ENCODE results near the gene MAEA. TPM values are rescaled to one million over a fixed set of nuclear protein-coding genes. Genes with fewer than 3 reads are reported as not detected.
A peak's percentile ranks its signal among the peaks of the same experiment; 100 is the strongest.

MAEA gene
- total RNA-seq, 2 experiments from 2014 or later: 63.9 to 70.0 TPM

DNA sequence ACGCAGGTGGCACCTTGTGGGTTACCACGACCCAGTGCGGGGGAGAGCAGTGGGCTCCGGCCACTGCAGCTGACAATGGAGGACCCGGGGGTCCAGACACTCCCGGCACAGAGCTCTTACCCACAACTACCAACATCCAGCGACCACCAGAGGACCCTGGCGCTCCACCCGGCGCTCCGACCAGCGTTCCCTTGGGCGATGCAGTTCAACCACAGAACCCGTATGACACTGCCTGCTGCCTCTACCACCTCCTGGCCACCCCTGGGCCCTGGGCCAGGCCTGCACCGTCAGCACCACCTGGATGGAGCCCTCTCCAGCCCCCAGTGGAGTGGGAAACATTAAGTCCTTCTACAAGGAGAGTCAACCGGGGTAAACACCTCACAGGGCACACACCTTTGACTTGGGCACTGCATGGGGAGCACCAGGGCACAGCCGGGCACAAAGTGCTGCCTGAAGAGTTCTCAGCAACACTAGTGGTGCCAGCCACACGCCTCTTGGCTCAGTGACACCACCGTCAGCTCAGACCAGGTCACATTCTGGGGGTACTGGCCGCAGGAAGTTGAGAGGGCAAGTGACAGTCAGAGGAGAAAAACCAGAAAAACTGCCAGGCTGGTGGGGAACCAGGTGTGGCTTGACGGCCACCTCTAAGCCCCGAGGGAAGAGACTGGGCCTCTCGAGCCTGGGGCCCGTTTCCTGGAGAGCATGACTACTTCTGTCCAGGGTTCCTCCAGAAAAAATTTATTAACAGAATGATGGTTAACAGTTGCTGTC lies 43.4 kb upstream of the MAEA start:
- Mint-ChIP-seq H3K4me3 (peak overlapping the region; percentile 83), H3K27me3 (no peaks in the 10 kb centered on the region), H3K27ac (peak overlapping the region; percentile 90), H3K9me3 (ENCODE audit: low read depth) (no peaks in the 10 kb centered on the region), H3K4me1 (peaks cover 54% of the 10 kb centered on the region), H3K36me3 (peaks cover 20% of the 10 kb centered on the region)
- no peak for DNase-seq
- CTCF ChIA-PET: interaction anchor here (0.9 to 6.3 kb wide), 8 partner anchors 12 to 116 kb away, joined by 3 to 58 read pairs (median 4); no protein-coding TSS in a partner anchor
- no peak for ATAC-seq

DNA sequence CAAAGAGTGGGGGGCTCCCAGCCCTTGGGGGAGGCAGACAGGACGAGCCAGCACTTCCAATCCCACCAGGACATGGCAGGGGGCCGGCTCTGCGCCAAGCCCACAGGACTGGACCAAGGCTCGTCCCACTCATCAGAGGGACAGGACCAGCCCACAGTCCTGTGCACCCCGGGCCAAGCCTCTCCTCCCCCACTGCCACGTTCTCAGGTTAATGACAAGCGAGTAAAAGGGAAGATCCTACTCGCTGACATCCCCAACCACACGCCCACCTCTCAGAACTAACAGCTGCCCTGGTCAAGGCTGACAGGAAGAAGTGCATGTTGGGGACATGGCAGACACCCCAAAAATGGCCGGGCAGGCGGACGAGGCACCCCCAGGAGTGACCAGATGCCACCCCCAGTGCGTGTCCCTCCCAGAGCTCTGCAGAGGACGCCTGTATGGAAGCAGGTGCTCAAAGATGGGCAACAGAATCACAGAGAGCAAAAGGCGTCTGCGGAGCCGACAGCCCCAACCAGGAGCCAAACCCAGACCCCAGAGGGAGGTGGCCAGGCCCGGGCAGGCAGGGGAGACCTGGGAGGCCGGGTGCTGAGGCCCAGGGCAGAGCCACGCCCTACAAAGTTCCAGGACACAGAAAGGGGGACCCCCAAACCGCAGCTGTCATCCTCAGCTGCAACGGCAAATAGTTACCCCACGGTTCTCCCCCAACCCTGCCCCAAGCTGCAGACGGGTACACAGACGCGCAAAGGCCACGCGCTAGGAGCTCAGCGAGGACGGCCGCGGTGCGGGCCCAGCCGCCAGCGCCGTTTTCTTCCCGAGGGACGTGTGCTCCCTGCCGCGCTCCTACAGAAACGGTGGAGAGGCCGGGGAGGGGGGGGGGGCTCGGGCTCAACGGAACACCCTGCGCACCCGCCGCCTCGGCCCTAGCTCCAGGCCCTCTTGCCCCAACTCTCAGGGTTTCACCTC lies 42.5 kb upstream of the MAEA start:
- ATAC-seq (no peak), DNase-seq (peak; percentile 60)
- CTCF ChIA-PET: interaction anchor here (0.8 to 6.3 kb wide), 12 partner anchors 13 to 237 kb away, joined by 3 to 58 read pairs (median 4); partner anchors contain the start of gene UVSSA
- peaks cover 3% of the 10 kb centered on the region for H3K9me3 Mint-ChIP-seq (ENCODE audit: low read depth)
- H3K36me3 Mint-ChIP-seq: peaks cover 27% of the 10 kb centered on the region
- H3K4me1 Mint-ChIP-seq: peaks cover 60% of the 10 kb centered on the region
- no peaks in the 10 kb centered on the region for H3K27me3 Mint-ChIP-seq
- H3K27ac Mint-ChIP-seq: peak overlapping the region; percentile 90
- H3K4me3 Mint-ChIP-seq: peak overlapping the region; percentile 83

DNA sequence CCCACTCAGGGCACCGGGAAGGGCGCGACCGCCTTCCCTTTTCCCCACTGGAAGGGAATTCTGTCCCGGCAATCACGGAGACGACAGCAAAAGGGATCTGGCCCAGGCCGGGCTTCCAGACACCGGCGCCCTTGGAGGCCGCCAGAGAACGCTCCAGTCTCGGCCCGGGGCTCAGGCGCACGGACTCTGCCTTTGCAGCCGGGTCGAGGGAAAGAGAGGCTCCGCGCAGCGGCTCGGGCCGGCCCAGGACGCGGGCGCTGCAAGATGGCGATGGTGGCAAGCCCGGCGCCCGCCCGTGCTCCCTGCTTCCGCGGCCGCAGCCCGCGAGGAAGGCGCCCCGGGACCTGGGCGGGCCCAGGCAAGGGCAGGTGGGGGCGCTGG lies 41.8 kb upstream of the MAEA start:
- peak; percentile 38 for ATAC-seq
- Mint-ChIP-seq H3K9me3 (ENCODE audit: low read depth) (peaks cover 7% of the 10 kb centered on the region), H3K36me3 (peaks cover 32% of the 10 kb centered on the region), H3K27ac (peak overlapping the region; percentile 90), H3K27me3 (no peaks in the 10 kb centered on the region), H3K4me3 (peak overlapping the region; percentile 83), H3K4me1 (peaks cover 62% of the 10 kb centered on the region)
- CTCF ChIA-PET: interaction anchor here (0.9 to 6.3 kb wide), 9 partner anchors 14 to 238 kb away, joined by 3 to 58 read pairs (median 4); partner anchors contain the start of gene UVSSA
- no peak for DNase-seq

DNA sequence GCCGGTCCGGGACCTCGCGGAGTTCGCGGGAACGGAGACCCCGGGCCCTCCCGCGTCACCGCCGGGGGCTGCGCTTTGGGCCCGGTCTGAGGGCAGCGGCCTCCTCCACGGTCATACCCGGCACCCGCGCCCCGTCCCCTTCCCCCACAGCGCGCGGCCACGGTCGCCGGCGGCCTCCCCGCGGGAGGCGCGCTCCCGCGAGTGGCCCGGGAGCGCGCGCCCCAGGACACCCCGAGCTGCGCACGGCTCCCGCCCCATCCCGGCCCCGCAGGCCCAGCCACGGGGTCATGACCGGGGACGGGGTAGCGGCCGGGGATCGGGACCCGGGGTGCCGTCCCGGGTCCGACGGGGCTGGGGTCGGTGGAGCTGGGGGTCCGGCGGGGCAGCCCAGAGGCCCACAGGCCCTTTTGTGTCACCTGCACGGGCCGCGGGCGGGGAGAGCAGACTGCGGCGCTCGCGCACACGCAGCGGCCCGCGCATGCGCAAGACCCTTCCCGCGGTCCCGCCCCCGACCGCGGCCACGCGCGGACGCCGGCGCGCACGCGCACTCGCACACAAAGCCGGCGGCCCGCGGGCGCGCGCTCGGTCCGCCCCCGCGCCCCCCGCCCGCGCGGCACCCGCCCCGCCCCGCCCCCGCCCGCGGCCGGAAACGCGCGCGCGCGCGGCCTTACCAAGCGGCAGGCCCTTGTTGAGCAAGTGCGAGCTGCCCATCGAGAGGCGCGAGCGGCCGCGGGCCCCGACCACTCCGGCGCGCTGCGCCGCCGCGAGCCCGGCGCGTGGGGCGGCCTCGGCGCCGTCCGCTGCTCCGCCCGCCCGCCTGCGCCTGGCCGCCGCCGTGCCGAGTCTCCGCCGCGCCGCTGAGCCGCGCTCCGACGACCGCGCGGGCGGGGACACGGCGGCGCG lies 41.2 kb upstream of the MAEA start, which contains the start of gene CTBP1:
TSS of gene CTBP1 (minus strand) at position 886 of the 903 bp plus-strand sequence. CDS start 7,799 bp downstream, outside the sequence.
- CTCF ChIA-PET: interaction anchor here (1.7 to 6.3 kb wide), 4 partner anchors 19 to 98 kb away, joined by 5 to 58 read pairs (median 13); partner anchors contain the start of gene UVSSA
- Mint-ChIP-seq H3K36me3 (peaks cover 39% of the 10 kb centered on the region), H3K27ac (peak within 1 kb of the TSS; percentile 95), H3K4me3 (peak within 1 kb of the TSS; percentile 83), H3K4me1 (peaks cover 66% of the 10 kb centered on the region), H3K27me3 (no peaks in the 10 kb centered on the region), H3K9me3 (ENCODE audit: low read depth) (peaks cover 7% of the 10 kb centered on the region)
- DNase-seq (peak; percentile 84), ATAC-seq (peak; percentile 58)

DNA sequence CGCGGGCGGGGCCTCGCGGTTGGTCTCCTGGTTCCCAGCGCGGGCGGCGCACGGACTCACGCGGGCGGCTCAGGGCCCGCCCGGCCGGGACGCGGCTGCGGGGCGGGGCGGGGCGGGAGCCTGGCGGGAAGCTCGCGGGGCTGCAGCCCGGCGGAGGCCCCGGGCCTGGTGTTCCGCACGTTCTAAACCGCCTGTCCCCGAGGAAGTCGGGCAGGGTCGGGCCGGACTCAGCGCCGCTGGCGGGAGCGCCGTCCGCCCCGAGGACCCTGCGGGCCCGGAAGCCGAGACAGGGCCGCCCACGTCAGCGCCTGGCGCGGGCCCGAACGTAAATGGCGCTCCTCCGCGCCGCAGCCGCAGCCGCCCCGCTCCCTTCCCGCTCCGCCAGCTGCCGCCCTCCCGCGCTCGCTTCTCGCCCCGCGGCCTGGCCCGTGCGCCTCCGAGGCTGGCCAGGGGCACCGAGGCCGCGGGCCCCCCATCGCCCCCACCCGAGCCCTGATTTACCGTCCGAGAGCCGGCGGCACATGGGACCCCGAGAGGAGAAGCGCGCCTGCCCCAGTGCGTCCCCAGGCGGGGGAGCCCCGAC lies 40.5 kb upstream of the MAEA start:
- H3K27ac Mint-ChIP-seq: peak overlapping the region; percentile 95
- H3K4me3 Mint-ChIP-seq: peak overlapping the region; percentile 78
- H3K27me3 Mint-ChIP-seq: no peaks in the 10 kb centered on the region
- peaks cover 46% of the 10 kb centered on the region for H3K36me3 Mint-ChIP-seq
- peaks cover 12% of the 10 kb centered on the region for H3K9me3 Mint-ChIP-seq (ENCODE audit: low read depth)
- CTCF ChIA-PET: interaction anchor here (1.2 to 6.3 kb wide), 5 partner anchors 18 to 97 kb away, joined by 3 to 58 read pairs (median 9); partner anchors contain the start of gene UVSSA
- peaks cover 68% of the 10 kb centered on the region for H3K4me1 Mint-ChIP-seq
- DNase-seq (peak; percentile 83), ATAC-seq (peak; percentile 66)

DNA sequence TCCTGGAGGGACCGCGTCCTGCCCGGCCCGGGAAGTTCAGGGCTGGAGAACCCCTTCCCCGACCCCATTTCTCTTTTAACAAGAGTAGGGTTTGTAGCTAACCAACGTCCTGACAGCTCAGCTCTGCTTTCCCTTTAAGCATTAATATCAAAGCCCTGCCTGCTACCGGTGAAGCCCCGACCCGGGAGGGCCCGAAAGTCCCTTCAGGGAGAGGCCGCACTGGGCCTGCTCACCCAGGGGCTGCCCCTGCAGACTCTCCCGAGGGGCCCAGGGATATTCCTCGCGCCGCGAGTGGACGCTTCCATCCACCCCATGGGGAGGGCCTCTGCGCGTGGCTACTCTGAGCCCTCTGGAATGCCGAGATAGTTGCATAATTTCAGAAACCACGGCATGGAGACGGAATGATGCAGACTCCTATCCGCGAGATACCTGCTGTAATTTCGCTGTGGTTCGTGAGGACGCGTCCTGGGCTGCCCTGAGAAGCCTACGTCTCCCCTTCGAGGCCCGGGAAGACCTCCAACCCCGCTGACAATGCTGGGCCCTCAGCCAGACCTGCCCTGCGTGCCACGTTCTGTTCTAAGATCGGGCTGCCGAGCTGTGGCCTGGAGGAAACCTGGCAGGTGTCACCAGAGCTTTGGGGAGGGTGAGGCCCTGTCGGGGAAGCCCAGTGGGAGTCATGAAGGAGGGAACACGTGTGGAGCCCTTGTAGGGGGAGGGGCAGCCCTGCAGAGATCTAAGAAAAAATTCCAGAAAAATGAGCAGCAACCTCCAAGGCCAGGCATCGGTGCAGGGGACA lies 39.8 kb upstream of the MAEA start:
- DNase-seq (peak; percentile 65), ATAC-seq (no peak)
- H3K4me1 Mint-ChIP-seq: peaks cover 66% of the 10 kb centered on the region
- H3K36me3 Mint-ChIP-seq: peaks cover 52% of the 10 kb centered on the region
- peaks cover 18% of the 10 kb centered on the region for H3K9me3 Mint-ChIP-seq (ENCODE audit: low read depth)
- H3K27ac Mint-ChIP-seq: peak overlapping the region; percentile 95
- CTCF ChIA-PET: interaction anchor here (0.6 to 6.3 kb wide), 7 partner anchors 18 to 119 kb away, joined by 3 to 58 read pairs (median 7); partner anchors contain the start of gene UVSSA
- no peaks in the 10 kb centered on the region for H3K27me3 Mint-ChIP-seq
- peak overlapping the region; percentile 78 for H3K4me3 Mint-ChIP-seq

DNA sequence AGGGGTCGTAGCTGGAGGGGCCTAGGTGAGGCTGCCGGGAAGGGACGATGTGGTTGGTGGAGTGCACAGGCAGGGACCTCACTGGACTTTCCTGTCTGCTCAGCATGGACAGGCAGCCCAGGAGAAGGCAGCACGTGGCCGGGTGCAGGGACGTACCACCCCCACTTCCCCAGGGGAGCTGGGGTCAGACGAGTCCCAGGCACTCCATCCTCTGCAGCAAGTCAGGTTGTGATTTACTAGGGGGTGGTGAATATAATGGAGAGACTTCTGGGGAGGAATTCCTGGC lies 39.2 kb upstream of the MAEA start:
- Mint-ChIP-seq H3K27me3 (no peaks in the 10 kb centered on the region), H3K4me3 (peak overlapping the region; percentile 78), H3K9me3 (ENCODE audit: low read depth) (peaks cover 18% of the 10 kb centered on the region), H3K36me3 (peaks cover 52% of the 10 kb centered on the region), H3K4me1 (peaks cover 61% of the 10 kb centered on the region), H3K27ac (peak overlapping the region; percentile 95)
- ATAC-seq (no peak), DNase-seq (no peak)
- CTCF ChIA-PET: interaction anchor here (0.9 to 6.3 kb wide), 7 partner anchors 17 to 120 kb away, joined by 3 to 58 read pairs (median 4); no protein-coding TSS in a partner anchor

DNA sequence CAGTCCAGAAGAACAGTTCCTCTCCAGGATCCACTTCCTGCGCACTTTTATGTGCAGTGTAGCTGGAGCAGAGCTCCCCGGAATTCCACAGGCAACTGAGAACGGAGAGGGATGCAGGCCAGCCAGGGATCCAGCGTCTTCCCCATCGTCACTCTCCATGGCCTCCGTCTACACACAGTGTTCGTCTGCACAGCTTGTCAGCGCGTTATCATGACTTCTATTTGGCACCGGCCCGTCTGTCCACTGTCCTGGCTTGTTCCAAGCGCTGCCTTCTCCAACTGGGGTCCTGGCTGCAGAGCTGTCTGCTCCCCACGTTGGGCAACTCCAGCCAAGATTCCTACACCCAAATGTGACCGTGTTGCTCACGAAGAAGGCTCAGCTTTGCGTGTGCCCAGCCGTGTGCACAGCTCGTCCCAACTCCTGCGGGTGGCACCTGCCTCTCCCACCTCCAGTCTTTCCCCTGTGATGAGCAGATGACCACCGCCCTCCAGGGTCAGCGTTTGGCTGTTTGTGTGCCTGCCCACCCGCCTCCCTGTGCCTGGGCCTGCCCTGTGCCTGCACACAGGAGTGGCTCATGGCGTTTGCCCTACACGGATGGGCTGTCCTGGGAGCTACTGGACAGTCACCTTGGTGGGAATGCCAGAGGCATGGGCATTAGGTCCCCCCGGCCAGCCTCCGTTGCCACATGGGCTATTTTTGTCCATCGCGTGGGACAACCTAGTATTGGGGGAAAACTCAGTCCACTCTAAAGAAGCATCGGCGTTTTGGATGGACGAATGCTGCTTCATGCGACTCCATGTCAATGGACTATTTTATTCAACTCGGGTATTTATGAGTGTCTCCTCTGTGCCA lies 38.5 kb upstream of the MAEA start:
- no peaks in the 10 kb centered on the region for H3K27me3 Mint-ChIP-seq
- H3K4me1 Mint-ChIP-seq: peaks cover 60% of the 10 kb centered on the region
- ATAC-seq (no peak), DNase-seq (no peak)
- peak overlapping the region; percentile 78 for H3K4me3 Mint-ChIP-seq
- peak overlapping the region; percentile 15 for H3K27ac Mint-ChIP-seq
- H3K36me3 Mint-ChIP-seq: peaks cover 58% of the 10 kb centered on the region
- peaks cover 22% of the 10 kb centered on the region for H3K9me3 Mint-ChIP-seq (ENCODE audit: low read depth)
- CTCF ChIA-PET: interaction anchor here (0.9 to 6.3 kb wide), 5 partner anchors 17 to 120 kb away, joined by 3 to 58 read pairs (median 4); no protein-coding TSS in a partner anchor

DNA sequence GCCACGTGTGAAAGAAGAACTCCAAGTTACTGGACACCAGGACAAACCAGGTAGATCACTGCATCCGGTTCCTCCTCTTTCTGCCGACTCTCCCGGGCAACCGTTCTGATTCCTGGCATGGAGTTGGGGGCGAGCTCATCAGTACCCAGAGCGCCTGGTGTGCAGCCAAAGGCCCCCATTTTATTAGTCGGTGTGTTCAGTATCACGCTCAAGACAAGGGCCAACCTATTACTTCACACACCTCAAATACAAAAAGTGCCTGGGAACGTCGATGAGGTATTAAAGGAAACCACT lies 38.0 kb upstream of the MAEA start:
- H3K4me1 Mint-ChIP-seq: peaks cover 57% of the 10 kb centered on the region

DNA sequence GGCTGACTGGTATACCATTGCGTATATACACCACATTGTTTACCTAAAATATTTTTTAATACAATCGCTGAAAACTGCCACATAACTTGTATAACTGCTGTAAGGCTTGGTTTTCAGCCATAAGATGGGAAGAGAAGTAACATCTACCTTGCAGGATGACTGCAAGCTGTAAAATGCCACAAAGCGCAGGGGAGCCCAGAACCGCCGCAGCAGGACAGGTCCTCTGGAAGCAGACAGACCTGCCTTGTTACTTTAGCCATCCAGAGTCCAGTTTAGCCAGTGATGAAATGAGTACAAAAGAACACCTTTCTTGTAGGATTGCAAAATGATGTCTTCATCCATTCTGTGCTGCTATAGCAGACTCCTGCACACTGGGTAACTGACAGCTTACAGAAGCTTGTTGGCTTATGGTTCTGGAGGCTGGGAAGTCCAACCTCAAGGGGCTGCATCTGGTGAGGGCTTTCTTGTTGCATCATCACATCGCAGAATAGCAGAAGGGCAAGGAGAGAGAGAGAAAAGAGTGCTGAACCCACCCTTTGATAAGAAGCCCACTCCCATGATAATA lies 36.7 kb upstream of the MAEA start:
- DNase-seq (no peak), ATAC-seq (no peak)
- peaks cover 52% of the 10 kb centered on the region for H3K4me1 Mint-ChIP-seq
- H3K9me3 Mint-ChIP-seq (ENCODE audit: low read depth): peaks cover 24% of the 10 kb centered on the region
- H3K4me3 Mint-ChIP-seq: no peak overlapping the region
- H3K27ac Mint-ChIP-seq: peak overlapping the region; percentile 76
- CTCF ChIA-PET: interaction anchor here (1.7 to 1.9 kb wide), 2 partner anchors 11 to 121 kb away, joined by 3 to 10 read pairs; no protein-coding TSS in a partner anchor
- H3K36me3 Mint-ChIP-seq: peaks cover 62% of the 10 kb centered on the region
- no peaks in the 10 kb centered on the region for H3K27me3 Mint-ChIP-seq

More for the DNA sequence above, 38.0 kb upstream of the MAEA start:
- Mint-ChIP-seq H3K27ac (no peak overlapping the region), H3K27me3 (no peaks in the 10 kb centered on the region), H3K36me3 (peaks cover 59% of the 10 kb centered on the region), H3K4me3 (no peak overlapping the region), H3K9me3 (ENCODE audit: low read depth) (peaks cover 24% of the 10 kb centered on the region)
- CTCF ChIA-PET: interaction anchor here (1.3 to 6.3 kb wide), 4 partner anchors 16 to 119 kb away, joined by 3 to 58 read pairs (median 6); no protein-coding TSS in a partner anchor
- DNase-seq (no peak), ATAC-seq (no peak)

Measured in activated CD8-positive, alpha-beta memory T cell treated with anti-CD3 and anti-CD28 coated beads, Interleukin-2, amount 10 ng/mL, durations not matched to agents 7 days and 5 days (primary cell).